Embryonic facial prominence (tissue), 1 donor: ENCODE data around the gene TRIB2.

Source experiments
- DNase-seq: peaks from one replicate; pipeline ENCODE4 v3.0.0-alpha.2; 2016; ENCODE audit errors: extremely low spot score

Gene TRIB2

GRCh38 chr2:12742891-12743290 lies 26.2 kb downstream of the TRIB2 start:
- DNase-seq: no peak

GRCh38 chr2:12750166-12750905 lies 33.6 kb downstream of the TRIB2 start:
- DNase-seq: no peak

DNA sequence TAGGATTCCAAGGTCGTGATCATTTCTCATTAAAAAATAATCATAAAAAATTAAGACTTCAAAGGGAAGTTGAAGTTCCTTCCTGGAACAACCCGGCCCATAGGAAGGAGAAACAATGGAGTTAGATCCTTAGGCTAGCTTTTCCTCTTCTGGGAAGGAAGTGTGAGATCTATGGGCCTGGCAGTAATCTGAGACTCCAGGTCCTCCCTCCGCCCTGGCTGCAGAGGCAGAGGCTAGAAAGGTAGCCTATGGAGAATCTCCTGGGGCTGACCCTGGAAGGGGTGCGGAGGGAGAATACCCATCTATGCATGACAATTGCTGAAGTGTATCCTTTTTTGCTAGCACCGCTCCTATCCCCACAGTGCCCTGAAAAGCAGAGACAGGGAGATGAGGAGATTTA lies 37.9 kb downstream of the TRIB2 start:
- no peak for DNase-seq

- DNase-seq: no peak
These were observed 38.6 kb downstream of the TRIB2 start for GRCh38 chr2:12755384-12755783.

GRCh38 chr2:12759248-12759647 lies 42.5 kb downstream of the TRIB2 start:
- DNase-seq: no peak

GRCh38 chr2:12761104-12761503 lies 44.4 kb downstream of the TRIB2 start:
- DNase-seq: no peak

DNA sequence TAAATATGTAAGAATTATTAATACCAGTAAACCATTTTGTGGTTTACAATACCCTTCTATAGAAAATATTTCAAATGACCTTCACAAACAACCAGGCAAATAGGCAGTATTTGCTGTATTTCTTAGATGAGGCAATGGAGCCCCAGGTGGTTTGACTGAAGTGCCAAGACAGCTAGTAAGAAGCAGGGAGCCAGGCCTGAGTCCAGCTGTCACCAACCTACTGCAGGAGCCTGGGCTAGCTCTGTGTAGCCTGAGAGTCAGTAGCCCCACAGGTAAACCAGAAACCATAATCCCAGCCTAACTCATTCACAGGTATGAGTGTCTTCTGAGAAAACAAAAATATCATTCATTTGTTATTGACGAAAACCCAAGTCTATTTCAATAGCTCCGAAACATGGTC lies 45.6 kb downstream of the TRIB2 start:
- no peak for DNase-seq

- no peak for DNase-seq
These were observed 46.2 kb downstream of the TRIB2 start for GRCh38 chr2:12762976-12763375.

GRCh38 chr2:12763486-12763885 lies 46.8 kb downstream of the TRIB2 start:
- no peak for DNase-seq

- no peak for DNase-seq
These were observed 47.5 kb downstream of the TRIB2 start for GRCh38 chr2:12764075-12764730.

- no peak for DNase-seq
These were observed 48.3 kb downstream of the TRIB2 start for GRCh38 chr2:12764849-12765605.

- DNase-seq: no peak
These were observed 49.7 kb downstream of the TRIB2 start for GRCh38 chr2:12766421-12766879.

DNA sequence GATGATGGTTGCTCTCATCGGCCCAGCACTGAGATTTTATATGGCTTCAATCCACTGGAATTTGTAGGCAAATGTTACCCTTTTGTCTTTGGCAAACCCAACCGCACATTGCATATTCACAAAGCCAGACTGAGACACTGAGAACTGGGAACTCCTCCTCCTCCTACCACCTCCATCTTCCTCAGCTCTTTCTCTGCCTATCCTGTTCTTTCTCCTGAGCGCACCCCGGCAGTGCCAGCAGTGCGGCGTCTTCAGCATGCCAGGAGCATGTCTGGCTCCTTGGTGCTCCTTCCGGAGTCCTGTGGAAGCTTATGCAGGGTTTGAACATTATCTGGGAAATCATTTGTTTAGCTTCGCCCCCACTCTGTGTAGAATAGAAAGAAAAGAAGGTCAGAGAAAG lies 50.8 kb downstream of the TRIB2 start:
- no peak for DNase-seq

- no peak for DNase-seq
These were observed 51.4 kb downstream of the TRIB2 start for GRCh38 chr2:12767996-12768624.

DNA sequence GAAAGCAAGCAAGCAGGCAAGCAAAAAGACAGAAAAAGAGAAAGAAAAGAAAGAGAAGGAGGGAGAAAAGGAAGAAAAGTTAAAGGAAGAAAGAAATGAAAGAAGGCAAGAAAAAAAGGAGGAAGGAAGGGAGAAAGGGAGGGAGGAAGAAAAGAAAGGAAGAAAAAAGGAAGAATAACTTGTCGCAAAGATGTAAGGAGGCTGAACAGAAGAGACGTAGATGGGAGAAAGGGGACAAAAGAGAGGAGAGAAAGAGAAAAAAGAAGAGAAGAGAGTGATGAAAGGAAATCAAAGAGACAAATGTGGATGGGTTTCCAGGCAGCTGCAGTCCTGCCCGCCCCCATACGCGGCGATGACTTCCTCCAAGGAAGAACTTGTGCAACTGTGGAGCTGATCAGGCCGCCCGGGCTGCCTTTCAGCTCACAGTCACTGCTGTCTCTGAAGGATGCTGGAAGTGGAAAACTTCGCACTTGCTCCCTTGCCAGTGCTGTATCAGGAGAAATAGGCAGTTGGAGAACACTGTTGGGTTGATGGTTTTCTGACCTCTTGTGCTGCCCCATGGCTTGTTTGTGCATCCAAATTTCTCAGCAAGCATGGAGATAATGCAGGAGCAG lies 52.9 kb downstream of the TRIB2 start:
- no peak for DNase-seq

DNA sequence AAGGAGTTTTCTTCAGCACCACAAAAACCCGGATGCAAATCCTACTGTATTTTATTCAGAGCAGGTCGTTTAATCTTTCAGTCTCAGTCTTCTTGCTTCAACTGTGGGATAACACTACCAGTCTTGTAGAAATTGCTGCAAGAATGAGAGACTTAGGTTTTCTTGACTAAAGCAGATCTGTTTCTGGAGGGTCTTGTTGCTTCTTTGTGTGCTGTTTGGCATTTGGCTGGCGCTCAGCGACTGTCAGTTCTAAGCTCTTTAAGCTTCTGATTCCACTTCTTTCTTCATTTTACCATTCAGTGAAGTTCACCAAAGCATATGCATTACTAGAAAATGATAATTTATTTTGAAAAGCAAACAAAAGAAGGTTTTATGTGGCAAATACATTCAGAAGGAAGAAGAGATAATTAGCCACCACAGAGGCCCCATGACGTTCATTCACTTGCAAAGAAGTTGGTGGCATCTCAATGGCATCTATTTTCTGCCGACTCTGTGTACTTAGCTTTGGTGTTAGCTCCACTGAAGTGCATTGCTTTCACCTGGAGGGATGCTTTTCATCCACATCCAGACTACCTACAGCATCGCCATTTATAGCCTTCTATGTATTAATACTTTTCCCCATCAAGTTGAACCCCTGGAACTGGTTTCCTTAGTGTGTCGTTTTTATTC lies 53.7 kb downstream of the TRIB2 start:
- DNase-seq: no peak

DNA sequence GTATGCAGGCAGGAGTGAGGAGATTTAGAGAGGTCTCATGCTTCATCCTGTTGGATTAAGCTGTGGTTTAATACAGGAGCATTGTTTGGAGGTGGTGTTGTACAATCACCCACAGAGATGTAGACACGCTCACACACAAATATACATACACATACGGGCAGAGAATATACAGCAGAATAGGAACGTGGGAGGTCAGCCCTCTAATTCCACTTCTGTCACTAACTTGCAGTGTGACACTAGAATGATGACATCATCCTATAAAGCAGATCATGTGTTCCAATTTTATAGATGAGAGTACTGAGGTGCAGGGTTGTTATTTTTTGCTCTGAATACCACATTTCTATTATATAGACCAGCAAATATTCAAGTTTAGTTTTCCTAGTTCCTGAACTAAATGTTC lies 54.4 kb downstream of the TRIB2 start:
- no peak for DNase-seq

GRCh38 chr2:12773586-12774394 lies 57.1 kb downstream of the TRIB2 start:
- no peak for DNase-seq

DNA sequence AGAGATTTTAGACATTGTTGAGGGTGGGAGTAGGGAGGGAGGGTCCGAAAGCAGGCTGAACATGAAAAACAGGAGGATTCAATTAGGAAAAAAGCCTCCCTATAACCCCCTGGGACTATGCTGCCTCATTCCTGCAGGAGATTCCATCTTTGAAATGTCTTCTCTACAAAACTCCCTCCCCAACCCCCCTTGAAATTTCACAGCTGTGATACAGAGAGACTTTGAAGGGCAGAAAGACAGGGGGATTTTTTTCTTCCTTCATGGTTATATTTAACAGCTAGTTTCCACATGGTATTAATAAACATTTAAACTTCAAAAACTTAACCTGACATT lies 57.6 kb downstream of the TRIB2 start:
- DNase-seq: peak; percentile 30

DNA sequence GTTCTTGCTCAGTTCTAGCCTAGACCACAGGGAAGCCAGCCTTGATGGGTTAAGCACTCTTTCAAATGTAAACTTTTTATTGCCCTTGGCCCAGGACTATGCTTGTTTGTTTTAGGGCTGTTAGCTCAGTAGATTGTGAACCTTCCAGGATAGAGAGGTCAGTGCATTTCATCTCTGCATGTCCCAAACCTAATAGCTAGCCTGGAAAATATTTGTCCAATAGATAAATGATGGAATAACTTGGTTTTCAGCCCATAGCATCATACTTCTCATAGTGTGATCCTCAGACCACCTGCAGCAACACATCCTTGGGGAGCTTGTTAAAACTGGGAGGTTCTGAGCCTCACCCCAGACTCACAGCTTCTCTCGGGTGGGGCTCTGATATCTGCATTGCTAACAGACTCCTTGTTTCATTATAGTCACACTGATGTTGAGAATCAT lies 59.8 kb downstream of the TRIB2 start:
- no peak for DNase-seq
